Activated CD4-positive, alpha-beta T cell treated with anti-CD3 and anti-CD28 coated beads, Interleukin-2, amount 10 ng/mL, durations not matched to agents 7 days and 5 days (primary cell): ENCODE measurements around the gene PICK1. TPM values are rescaled to one million over a fixed set of nuclear protein-coding genes. Genes with fewer than 3 reads are reported as not detected.

Experiments
- CTCF ChIA-PET: fragments of 350-600 bp; sonication (Branson Sonifier 250); formaldehyde crosslinking; loops from one replicate; lab custom pipeline; 2021; ENCODE audit warnings: antibody characterized with exemption; lab: Charles Lee
- POLR2A ChIA-PET: fragments of 350-600 bp; sonication (Branson Sonifier 250); formaldehyde crosslinking; loops from one replicate; lab custom pipeline; 2021; ENCODE audit warnings: antibody characterized with exemption; lab: Charles Lee
- DNase-seq: peaks from one replicate; pipeline ENCODE4 v3.0.0-alpha.2; 2020
- H3K27ac Mint-ChIP-seq: one replicate; pipeline ENCODE4 v1.8.0; 2021; ENCODE audit warnings: mild to moderate bottlenecking, moderate library complexity, mixed read lengths
- H3K27me3 Mint-ChIP-seq: one replicate; pipeline ENCODE4 v1.8.0; 2021; ENCODE audit warnings: mixed read lengths
- H3K36me3 Mint-ChIP-seq: one replicate; pipeline ENCODE4 v1.8.0; 2021; ENCODE audit warnings: low read depth, mixed read lengths
- H3K4me1 Mint-ChIP-seq: one replicate; pipeline ENCODE4 v1.8.0; 2021; ENCODE audit warnings: mixed read lengths
- H3K4me3 Mint-ChIP-seq: one replicate; pipeline ENCODE4 v1.8.0; 2021; ENCODE audit warnings: mild to moderate bottlenecking, moderate library complexity, mixed read lengths
- H3K9me3 Mint-ChIP-seq: one replicate; pipeline ENCODE4 v1.8.0; 2021; ENCODE audit warnings: mixed read lengths
- total RNA-seq, 2 experiments: library from RNA; stranded (reverse); gene quantifications; one replicate each; pipeline ENCODE4 v1.2.3, GENCODE V29; 2021

The PICK1 gene
- total RNA-seq, result 10 to 100 TPM; 15.2 to 15.4 TPM

GRCh38 chr22:38056969-38057891, at the start of gene PICK1:
PICK1 (plus strand) TSS chr22:38057404; CDS start chr22:38057810, 406 bp downstream.
- CTCF ChIA-PET, result interaction anchor here (0.5 to 1.1 kb wide), 3 partner anchors 13 to 461 kb away, joined by 3 to 4 read pairs (median 3); no protein-coding TSS in a partner anchor
- peak; percentile 87 for DNase-seq
- peaks cover 6% of the 10 kb centered on the region for H3K36me3 Mint-ChIP-seq

GRCh38 chr22:38009000-38009806, 48.0 kb upstream of the PICK1 start:
- H3K9me3 Mint-ChIP-seq, result peaks cover 2% of the 10 kb centered on the region
- CTCF ChIA-PET, result interaction anchor here (0.5 kb wide), 1 partner anchor 1005 kb away, joined by 3 read pairs; the partner anchor contains the start of gene APOBEC3C
- no peak for DNase-seq
- H3K4me1 Mint-ChIP-seq, result peaks cover 7% of the 10 kb centered on the region
- H3K36me3 Mint-ChIP-seq, result no peaks in the 10 kb centered on the region
- no peak overlapping the region for H3K27ac Mint-ChIP-seq
- H3K4me3 Mint-ChIP-seq, result no peak overlapping the region
- POLR2A ChIA-PET, result no interaction called here
- no peaks in the 10 kb centered on the region for H3K27me3 Mint-ChIP-seq

More at GRCh38 chr22:38056969-38057891, at the start of gene PICK1:
- peak within 1 kb of the TSS; percentile 85 for H3K4me3 Mint-ChIP-seq
- no peaks in the 10 kb centered on the region for H3K9me3 Mint-ChIP-seq
- H3K27ac Mint-ChIP-seq, result peak within 1 kb of the TSS; percentile 99
- POLR2A ChIA-PET, result no interaction called here
- peaks cover 16% of the 10 kb centered on the region for H3K4me1 Mint-ChIP-seq
- peaks cover 3% of the 10 kb centered on the region for H3K27me3 Mint-ChIP-seq

GRCh38 chr22:38012604-38013072, 44.6 kb upstream of the PICK1 start:
- Mint-ChIP-seq H3K4me3 (no peak overlapping the region), H3K27ac (no peak overlapping the region), H3K9me3 (peaks cover 2% of the 10 kb centered on the region), H3K4me1 (peaks cover 7% of the 10 kb centered on the region), H3K36me3 (no peaks in the 10 kb centered on the region), H3K27me3 (no peaks in the 10 kb centered on the region)
- no peak for DNase-seq
- ChIA-PET CTCF (no interaction called here), POLR2A (no interaction called here)

- DNase-seq, result no peak
- H3K9me3 Mint-ChIP-seq, result peaks cover 2% of the 10 kb centered on the region
- H3K27ac Mint-ChIP-seq, result no peak overlapping the region
- H3K4me3 Mint-ChIP-seq, result no peak overlapping the region
- ChIA-PET CTCF (interaction anchor here (0.6 kb wide), 1 partner anchor 86 kb away, joined by 3 read pairs; no protein-coding TSS in a partner anchor), POLR2A (no interaction called here)
- no peaks in the 10 kb centered on the region for H3K36me3 Mint-ChIP-seq
- peaks cover 4% of the 10 kb centered on the region for H3K4me1 Mint-ChIP-seq
- H3K27me3 Mint-ChIP-seq, result no peaks in the 10 kb centered on the region
These were observed 43.1 kb upstream of the PICK1 start for GRCh38 chr22:38014083-38014482.

GRCh38 chr22:38016182-38017151, 40.7 kb upstream of the PICK1 start:
- Mint-ChIP-seq H3K9me3 (peaks cover 2% of the 10 kb centered on the region), H3K27me3 (no peaks in the 10 kb centered on the region), H3K4me1 (no peaks in the 10 kb centered on the region), H3K27ac (no peak overlapping the region), H3K36me3 (no peaks in the 10 kb centered on the region), H3K4me3 (no peak overlapping the region)
- POLR2A ChIA-PET, result no interaction called here
- no peak for DNase-seq
- CTCF ChIA-PET, result no interaction called here

GRCh38 chr22:38017272-38017920, 39.8 kb upstream of the PICK1 start:
- no peaks in the 10 kb centered on the region for H3K36me3 Mint-ChIP-seq
- peaks cover 2% of the 10 kb centered on the region for H3K9me3 Mint-ChIP-seq
- no peak overlapping the region for H3K4me3 Mint-ChIP-seq
- DNase-seq, result no peak
- ChIA-PET POLR2A (no interaction called here), CTCF (no interaction called here)
- H3K27ac Mint-ChIP-seq, result no peak overlapping the region
- no peaks in the 10 kb centered on the region for H3K27me3 Mint-ChIP-seq
- H3K4me1 Mint-ChIP-seq, result no peaks in the 10 kb centered on the region

- no peak for DNase-seq
- Mint-ChIP-seq H3K27ac (no peak overlapping the region), H3K9me3 (peaks cover 2% of the 10 kb centered on the region), H3K4me3 (no peak overlapping the region), H3K4me1 (no peaks in the 10 kb centered on the region), H3K27me3 (no peaks in the 10 kb centered on the region), H3K36me3 (no peaks in the 10 kb centered on the region)
- ChIA-PET POLR2A (no interaction called here), CTCF (no interaction called here)
These were observed 39.0 kb upstream of the PICK1 start for GRCh38 chr22:38017939-38018885.

- CTCF ChIA-PET, result interaction anchor here (0.5 kb wide), 1 partner anchor 1284 kb away, joined by 3 read pairs; no protein-coding TSS in a partner anchor
- POLR2A ChIA-PET, result no interaction called here
- no peaks in the 10 kb centered on the region for H3K36me3 Mint-ChIP-seq
- no peaks in the 10 kb centered on the region for H3K27me3 Mint-ChIP-seq
- H3K4me1 Mint-ChIP-seq, result no peaks in the 10 kb centered on the region
- DNase-seq, result no peak
- H3K27ac Mint-ChIP-seq, result no peak overlapping the region
- H3K4me3 Mint-ChIP-seq, result no peak overlapping the region
- no peaks in the 10 kb centered on the region for H3K9me3 Mint-ChIP-seq
These were observed 38.0 kb upstream of the PICK1 start for GRCh38 chr22:38018938-38019827.

GRCh38 chr22:38021206-38021605, 36.0 kb upstream of the PICK1 start:
- DNase-seq, result no peak
- Mint-ChIP-seq H3K4me1 (no peaks in the 10 kb centered on the region), H3K27me3 (no peaks in the 10 kb centered on the region), H3K9me3 (no peaks in the 10 kb centered on the region), H3K4me3 (no peak overlapping the region), H3K27ac (no peak overlapping the region), H3K36me3 (no peaks in the 10 kb centered on the region)
- ChIA-PET POLR2A (no interaction called here), CTCF (no interaction called here)

GRCh38 chr22:38023045-38023444, 34.2 kb upstream of the PICK1 start:
- ChIA-PET CTCF (interaction anchor here (0.6 kb wide), 1 partner anchor 714 kb away, joined by 3 read pairs; no protein-coding TSS in a partner anchor), POLR2A (no interaction called here)
- H3K27ac Mint-ChIP-seq, result no peak overlapping the region
- H3K4me3 Mint-ChIP-seq, result no peak overlapping the region
- H3K4me1 Mint-ChIP-seq, result no peaks in the 10 kb centered on the region
- no peaks in the 10 kb centered on the region for H3K9me3 Mint-ChIP-seq
- DNase-seq, result no peak
- no peaks in the 10 kb centered on the region for H3K36me3 Mint-ChIP-seq
- H3K27me3 Mint-ChIP-seq, result no peaks in the 10 kb centered on the region
